Measurements from ENCODE around the gene GDPD5. TPM values are rescaled to one million over a fixed set of nuclear protein-coding genes. Genes with fewer than 3 reads are reported as not detected.

GDPD5 gene
- total RNA-seq, 3 donors from 2014 or later: 5.4 to 10.9 (median 9.8) TPM

- DNase-seq (no peak), ATAC-seq (no peak)
- no peak overlapping the region for H3K4me3 Mint-ChIP-seq
- no peaks in the 10 kb centered on the region for H3K27me3 Mint-ChIP-seq (ENCODE audit: low read depth)
- H3K36me3 Mint-ChIP-seq (ENCODE audit: insufficient read depth): no peaks in the 10 kb centered on the region
- peaks cover 16% of the 10 kb centered on the region for H3K4me1 Mint-ChIP-seq (ENCODE audit: low read depth)
- H3K9me3 Mint-ChIP-seq: no peaks in the 10 kb centered on the region
These were observed 137.9 kb downstream of the GDPD5 start for GRCh38 chr11:75387736-75388294.

- DNase-seq (no peak), ATAC-seq (no peak)
- Mint-ChIP-seq H3K4me1 (ENCODE audit: low read depth) (peaks cover 16% of the 10 kb centered on the region), H3K27me3 (ENCODE audit: low read depth) (no peaks in the 10 kb centered on the region), H3K4me3 (no peak overlapping the region), H3K9me3 (no peaks in the 10 kb centered on the region), H3K36me3 (ENCODE audit: insufficient read depth) (no peaks in the 10 kb centered on the region)
These were observed 138.7 kb downstream of the GDPD5 start for GRCh38 chr11:75386942-75387630.

Other genes with a start within 250 kb of the GDPD5 start
- gene ARRB1, start 174.3 kb downstream of the GDPD5 start, total RNA-seq: 10 to 100 TPM; 16.7 to 25.1 (median 18.8) TPM
- 1,000 to 10,000 TPM; 4,010 to 4,371 (median 4,184) TPM for gene RPS3, start 126.4 kb downstream of the GDPD5 start, total RNA-seq
- gene KLHL35, start 92.7 kb downstream of the GDPD5 start, total RNA-seq: 1 to 10 TPM in 2 of 3 donors, under 1 TPM in 1; 0.98 to 1.5 (median 1.3) TPM
- gene SERPINH1, start 36.3 kb upstream of the GDPD5 start, total RNA-seq: 10 to 100 TPM; 17.6 to 19.8 (median 17.8) TPM
- not detected for gene MAP6, start 143.1 kb upstream of the GDPD5 start, total RNA-seq
- under 1 TPM in 1 of 3 donors, not detected in 2; 0.13 TPM for gene MOGAT2, start 191.9 kb upstream of the GDPD5 start, total RNA-seq
- gene DGAT2, start 242.8 kb upstream of the GDPD5 start, total RNA-seq: 1 to 10 TPM; 5.0 to 9.8 (median 5.8) TPM